Mesothelial cell of epicardium (in vitro differentiated cells): ENCODE data around the gene FRMD4A. TPM values are rescaled to one million over a fixed set of nuclear protein-coding genes. Genes with fewer than 3 reads are reported as not detected.

Experiments used
- DNase-seq, 2 experiments: peaks; one replicate each; pipeline ENCODE4 v3.0.0; 2021; ENCODE audit warnings: low spot score in 2 of 2; ENCODE audit not compliant: unreplicated experiment in 2 of 2
- H3K27ac Mint-ChIP-seq: 2 replicates; pipeline ENCODE4 v1.8.0; 2021; ENCODE audit warnings: mixed read lengths
- H3K27me3 Mint-ChIP-seq: 2 replicates; pipeline ENCODE4 v1.8.0; 2021; ENCODE audit warnings: low read depth, mixed read lengths
- H3K36me3 Mint-ChIP-seq: 2 replicates; pipeline ENCODE4 v1.8.0; 2021; ENCODE audit warnings: mixed read lengths
- H3K4me1 Mint-ChIP-seq: 2 replicates; pipeline ENCODE4 v1.8.0; 2021; ENCODE audit warnings: mixed read lengths
- H3K4me3 Mint-ChIP-seq: 2 replicates; pipeline ENCODE4 v1.8.0; 2021; ENCODE audit warnings: mild to moderate bottlenecking, moderate library complexity, mixed read lengths
- H3K9me3 Mint-ChIP-seq: 2 replicates; pipeline ENCODE4 v1.8.0; 2021; ENCODE audit warnings: mixed read lengths
- total RNA-seq: library from RNA; stranded (reverse); gene quantifications from 3 replicates; pipeline ENCODE4 v1.2.1, GENCODE V29; 2021
- TF ChIP-seq, protein P1 (sequence below): fragments of 200-600 bp; sonication (generic); IDR thresholded peaks from one replicate; pipeline ENCODE4 v1.5.0; 2021; ENCODE audit warnings: antibody characterized with exemption; ENCODE audit not compliant: unreplicated experiment

Gene FRMD4A
- total RNA-seq, 1 donor from 2014 or later: 45.0 TPM

DNA sequence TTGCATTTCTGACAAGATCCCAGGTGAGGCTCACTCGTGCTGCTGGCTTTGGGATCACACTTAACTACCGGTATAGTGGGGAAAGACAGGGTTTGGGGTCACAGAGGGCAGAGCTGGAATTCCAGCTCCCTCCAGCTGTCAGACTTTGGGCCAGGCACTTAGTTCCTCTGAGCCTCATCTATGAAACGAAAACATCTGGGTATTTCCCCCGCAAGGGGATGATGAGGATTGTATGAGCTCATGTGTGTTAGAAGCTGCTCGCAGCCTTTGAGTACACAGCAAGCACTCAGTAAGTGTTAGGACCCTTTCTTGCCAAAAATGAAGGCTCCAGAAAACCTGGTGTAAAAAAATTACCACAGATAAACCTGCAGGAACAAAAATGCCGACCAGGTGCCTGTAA lies 677.9 kb downstream of the FRMD4A start:
- TF ChIP-seq, protein P1, sequence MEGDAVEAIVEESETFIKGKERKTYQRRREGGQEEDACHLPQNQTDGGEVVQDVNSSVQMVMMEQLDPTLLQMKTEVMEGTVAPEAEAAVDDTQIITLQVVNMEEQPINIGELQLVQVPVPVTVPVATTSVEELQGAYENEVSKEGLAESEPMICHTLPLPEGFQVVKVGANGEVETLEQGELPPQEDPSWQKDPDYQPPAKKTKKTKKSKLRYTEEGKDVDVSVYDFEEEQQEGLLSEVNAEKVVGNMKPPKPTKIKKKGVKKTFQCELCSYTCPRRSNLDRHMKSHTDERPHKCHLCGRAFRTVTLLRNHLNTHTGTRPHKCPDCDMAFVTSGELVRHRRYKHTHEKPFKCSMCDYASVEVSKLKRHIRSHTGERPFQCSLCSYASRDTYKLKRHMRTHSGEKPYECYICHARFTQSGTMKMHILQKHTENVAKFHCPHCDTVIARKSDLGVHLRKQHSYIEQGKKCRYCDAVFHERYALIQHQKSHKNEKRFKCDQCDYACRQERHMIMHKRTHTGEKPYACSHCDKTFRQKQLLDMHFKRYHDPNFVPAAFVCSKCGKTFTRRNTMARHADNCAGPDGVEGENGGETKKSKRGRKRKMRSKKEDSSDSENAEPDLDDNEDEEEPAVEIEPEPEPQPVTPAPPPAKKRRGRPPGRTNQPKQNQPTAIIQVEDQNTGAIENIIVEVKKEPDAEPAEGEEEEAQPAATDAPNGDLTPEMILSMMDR: no peak
- no peak for DNase-seq
- peaks cover 8% of the 10 kb centered on the region for H3K4me1 Mint-ChIP-seq
- no peaks in the 10 kb centered on the region for H3K9me3 Mint-ChIP-seq
- no peak overlapping the region for H3K4me3 Mint-ChIP-seq
- H3K27ac Mint-ChIP-seq: no peak overlapping the region
- no peaks in the 10 kb centered on the region for H3K27me3 Mint-ChIP-seq
- H3K36me3 Mint-ChIP-seq: peaks cover 41% of the 10 kb centered on the region

- Mint-ChIP-seq H3K36me3 (peaks cover 41% of the 10 kb centered on the region), H3K27ac (no peak overlapping the region)
- TF ChIP-seq, protein P1: no peak
Observed at GRCh38 chr10:13651969-13652720, 678.6 kb downstream of the FRMD4A start.

GRCh38 chr10:13650961-13651360 lies 679.8 kb downstream of the FRMD4A start:
- H3K4me1 Mint-ChIP-seq: peaks cover 8% of the 10 kb centered on the region
- DNase-seq: no peak
- no peaks in the 10 kb centered on the region for H3K27me3 Mint-ChIP-seq
- TF ChIP-seq, protein P1: no peak
- no peaks in the 10 kb centered on the region for H3K9me3 Mint-ChIP-seq
- H3K4me3 Mint-ChIP-seq: no peak overlapping the region
- peaks cover 44% of the 10 kb centered on the region for H3K36me3 Mint-ChIP-seq
- H3K27ac Mint-ChIP-seq: peak overlapping the region; percentile 50

More at GRCh38 chr10:13651969-13652720, 678.6 kb downstream of the FRMD4A start:
- DNase-seq: no peak
- Mint-ChIP-seq H3K27me3 (no peaks in the 10 kb centered on the region), H3K4me1 (peaks cover 8% of the 10 kb centered on the region), H3K4me3 (no peak overlapping the region), H3K9me3 (no peaks in the 10 kb centered on the region)

DNA sequence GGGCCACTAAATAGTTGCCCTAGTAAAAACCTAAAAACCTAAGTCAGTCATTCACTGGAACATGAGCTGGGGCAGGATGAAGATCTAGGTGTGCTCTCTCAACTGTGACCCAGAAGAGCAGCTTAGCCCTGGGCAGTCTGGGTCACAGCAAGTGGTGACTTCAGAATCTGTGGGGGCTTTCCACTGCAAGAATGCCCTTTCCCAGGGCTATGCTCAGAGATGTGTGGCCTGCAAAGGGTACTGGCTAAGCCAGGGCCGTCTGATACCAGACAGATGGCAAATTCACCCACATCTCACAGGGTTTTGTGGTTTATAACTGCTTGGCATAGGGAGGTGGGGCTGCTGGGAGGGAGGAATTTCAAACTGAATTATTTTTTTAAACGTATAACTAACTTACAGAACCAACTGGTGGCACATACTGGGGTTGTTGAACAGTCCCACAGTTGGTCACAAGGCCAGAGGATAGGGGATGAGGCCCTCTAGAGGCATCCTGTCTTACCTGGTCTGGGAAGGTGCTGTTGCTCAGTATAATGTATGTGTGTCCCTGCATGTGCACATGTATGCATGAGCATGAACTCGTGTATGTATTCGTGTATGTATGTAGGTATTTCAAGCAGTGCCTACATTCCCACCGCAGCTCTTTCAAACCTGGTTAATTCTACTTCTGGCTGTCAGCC lies 680.7 kb downstream of the FRMD4A start:
- peaks cover 11% of the 10 kb centered on the region for H3K4me1 Mint-ChIP-seq
- TF ChIP-seq, protein P1: no peak
- H3K9me3 Mint-ChIP-seq: peaks cover 3% of the 10 kb centered on the region
- no peak overlapping the region for H3K27ac Mint-ChIP-seq
- H3K4me3 Mint-ChIP-seq: no peak overlapping the region
- DNase-seq: no peak
- no peaks in the 10 kb centered on the region for H3K27me3 Mint-ChIP-seq
- H3K36me3 Mint-ChIP-seq: peaks cover 49% of the 10 kb centered on the region

DNA sequence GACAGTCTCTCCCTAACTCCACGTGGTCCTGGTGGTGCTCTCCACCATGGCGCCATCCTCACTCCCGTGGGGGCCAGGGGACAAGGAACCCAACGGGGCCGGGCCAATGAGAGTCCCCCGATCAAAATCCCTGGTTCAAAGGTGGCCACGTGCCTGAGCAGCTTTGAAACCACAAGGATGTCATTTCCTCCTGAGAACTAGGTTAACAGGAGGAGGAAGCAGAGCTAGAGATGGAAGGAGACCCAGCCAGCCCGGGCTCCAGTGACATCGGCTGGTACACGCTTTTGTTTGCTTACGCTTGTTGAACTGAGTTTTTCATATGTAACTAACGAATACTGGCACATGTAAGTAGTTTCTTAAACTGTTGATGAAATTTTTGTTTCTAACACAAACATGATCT lies 682.3 kb downstream of the FRMD4A start:
- Mint-ChIP-seq H3K36me3 (peaks cover 49% of the 10 kb centered on the region), H3K27me3 (no peaks in the 10 kb centered on the region), H3K4me1 (peaks cover 15% of the 10 kb centered on the region), H3K9me3 (peaks cover 3% of the 10 kb centered on the region), H3K27ac (no peak overlapping the region), H3K4me3 (no peak overlapping the region)
- TF ChIP-seq, protein P1: no peak
- no peak for DNase-seq
